PC-3 (cell line): ENCODE results near the gene ELL2.

Experiments
- EZH2 ChIP-seq: fragments of 300-600 bp; sonication (generic); IDR thresholded peaks from one replicate; pipeline ENCODE4 v1.6.1; 2017; ENCODE audit warnings: antibody characterized with exemption, mild to moderate bottlenecking, low read length; ENCODE audit not compliant: unreplicated experiment
- TF ChIP-seq, protein P1 (sequence below): fragments of 300-600 bp; sonication (generic); conservative IDR thresholded peaks from 2 replicates; pipeline ENCODE4 v1.5.1; 2017; ENCODE audit warnings: antibody characterized with exemption, low read depth, mild to moderate bottlenecking, low read length

DNA sequence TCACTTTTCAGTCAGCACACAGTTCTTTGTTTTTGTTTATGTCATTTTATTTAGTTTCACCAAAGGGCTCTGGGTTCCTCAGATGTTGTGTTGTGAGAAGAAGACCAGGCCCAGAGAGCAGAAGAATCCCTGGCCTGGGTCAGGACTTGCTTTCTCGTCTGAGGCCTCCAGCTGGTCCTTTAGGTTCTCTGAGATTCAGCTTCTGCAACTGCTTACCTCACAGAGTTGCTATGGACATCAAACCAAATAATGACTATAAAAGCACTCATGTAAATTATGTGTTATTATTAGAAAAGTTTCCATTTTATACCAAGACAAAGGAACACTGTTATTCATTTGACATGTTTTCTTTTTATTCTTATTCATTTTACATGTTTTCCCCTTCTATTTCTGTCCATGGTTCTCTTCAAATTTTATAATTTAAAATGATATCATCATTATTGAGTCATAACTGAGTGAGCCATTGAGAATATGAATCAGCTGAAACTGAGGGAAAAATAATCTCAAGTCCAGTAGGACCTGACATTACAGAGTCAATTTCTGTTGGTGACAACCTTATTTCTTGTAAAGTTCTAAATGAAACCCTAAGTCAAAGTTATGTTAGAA, 95.1 kb downstream of the ELL2 start:
- TF ChIP-seq, protein P1, sequence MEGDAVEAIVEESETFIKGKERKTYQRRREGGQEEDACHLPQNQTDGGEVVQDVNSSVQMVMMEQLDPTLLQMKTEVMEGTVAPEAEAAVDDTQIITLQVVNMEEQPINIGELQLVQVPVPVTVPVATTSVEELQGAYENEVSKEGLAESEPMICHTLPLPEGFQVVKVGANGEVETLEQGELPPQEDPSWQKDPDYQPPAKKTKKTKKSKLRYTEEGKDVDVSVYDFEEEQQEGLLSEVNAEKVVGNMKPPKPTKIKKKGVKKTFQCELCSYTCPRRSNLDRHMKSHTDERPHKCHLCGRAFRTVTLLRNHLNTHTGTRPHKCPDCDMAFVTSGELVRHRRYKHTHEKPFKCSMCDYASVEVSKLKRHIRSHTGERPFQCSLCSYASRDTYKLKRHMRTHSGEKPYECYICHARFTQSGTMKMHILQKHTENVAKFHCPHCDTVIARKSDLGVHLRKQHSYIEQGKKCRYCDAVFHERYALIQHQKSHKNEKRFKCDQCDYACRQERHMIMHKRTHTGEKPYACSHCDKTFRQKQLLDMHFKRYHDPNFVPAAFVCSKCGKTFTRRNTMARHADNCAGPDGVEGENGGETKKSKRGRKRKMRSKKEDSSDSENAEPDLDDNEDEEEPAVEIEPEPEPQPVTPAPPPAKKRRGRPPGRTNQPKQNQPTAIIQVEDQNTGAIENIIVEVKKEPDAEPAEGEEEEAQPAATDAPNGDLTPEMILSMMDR, result no peak
- TF ChIP-seq EZH2, result no peak
